GM21367 (cell line): ENCODE measurements around the gene PRSS12.
"Not testable (repeated sequence)": the region's sequence is repeated elsewhere in the genome, so short reads cannot be mapped to it uniquely, and the experiment has no call there.

Experiments used
- ATAC-seq: cut with Tn5 transposase; IDR thresholded peaks from one replicate; pipeline ENCODE4 v1.9.1; 2021; ENCODE audit not compliant: unreplicated experiment

The PRSS12 gene

DNA sequence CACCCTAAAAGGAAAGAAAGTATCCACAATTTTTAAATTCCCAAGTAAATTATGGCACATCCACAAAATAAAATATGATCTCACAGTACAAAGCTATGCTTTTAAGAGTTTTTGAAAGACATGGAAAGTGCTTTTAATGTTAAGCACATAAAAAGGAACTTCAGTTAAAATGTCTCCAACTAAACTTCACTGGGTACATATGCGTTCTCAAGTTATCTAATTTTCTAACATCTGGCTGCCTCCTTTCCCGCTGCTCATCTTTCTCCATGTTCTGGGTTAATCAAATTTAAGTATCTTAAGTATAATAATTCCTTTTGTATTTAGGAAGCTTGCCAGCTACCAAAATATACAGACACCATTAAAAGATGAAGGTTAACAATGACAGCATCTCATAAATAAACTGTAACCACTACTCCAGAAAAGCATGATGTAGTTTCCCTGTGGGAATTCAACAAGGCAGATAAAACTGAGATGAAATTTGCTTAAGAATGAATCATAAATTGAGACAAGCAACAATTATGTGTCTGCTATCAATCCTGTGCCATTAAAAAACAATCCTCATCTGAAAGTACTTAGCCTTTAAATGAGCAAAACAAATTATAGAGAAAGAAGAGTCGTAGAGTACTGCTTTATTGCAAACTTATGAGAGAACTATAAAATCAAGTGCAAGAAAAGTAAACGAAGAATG lies 25.1 kb downstream of the PRSS12 start:
- no peak for ATAC-seq

DNA sequence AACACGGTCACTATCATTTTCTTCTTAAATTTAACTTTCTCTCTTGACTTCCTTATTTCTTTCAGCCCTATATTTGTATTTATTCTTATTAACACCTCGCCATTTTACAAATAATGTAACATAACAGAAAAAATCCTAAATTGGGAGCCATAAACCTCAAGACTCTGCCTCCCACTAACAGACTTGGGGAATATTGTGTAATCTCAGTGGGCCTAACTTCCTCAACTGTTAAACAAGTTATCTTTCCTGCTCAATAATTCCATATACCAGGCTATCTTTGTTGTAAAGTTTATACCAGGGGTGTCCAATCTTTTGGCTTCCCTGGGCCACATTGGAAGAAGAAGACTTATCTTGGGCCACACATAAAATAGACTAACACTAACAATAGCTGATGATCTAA lies 26.2 kb downstream of the PRSS12 start:
- no peak for ATAC-seq

DNA sequence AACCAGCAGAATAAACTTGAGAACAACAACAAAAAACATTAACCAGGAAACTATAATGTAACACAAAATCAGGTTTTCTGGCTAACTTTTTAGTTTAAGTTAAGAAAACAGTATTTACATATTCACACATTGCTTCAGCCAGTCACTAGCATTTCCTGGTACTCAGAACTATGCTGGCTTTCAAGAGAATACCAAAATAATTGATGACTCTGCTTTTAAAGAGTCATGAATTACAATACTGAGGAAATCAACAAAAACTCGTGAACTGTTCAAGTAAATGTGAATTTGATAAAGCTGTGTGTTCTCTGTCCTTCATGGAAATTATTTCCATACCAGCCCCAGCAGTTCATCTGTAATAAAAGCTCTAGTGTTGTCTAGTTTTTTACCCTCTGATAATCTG lies 27.4 kb downstream of the PRSS12 start:
- no peak for ATAC-seq

DNA sequence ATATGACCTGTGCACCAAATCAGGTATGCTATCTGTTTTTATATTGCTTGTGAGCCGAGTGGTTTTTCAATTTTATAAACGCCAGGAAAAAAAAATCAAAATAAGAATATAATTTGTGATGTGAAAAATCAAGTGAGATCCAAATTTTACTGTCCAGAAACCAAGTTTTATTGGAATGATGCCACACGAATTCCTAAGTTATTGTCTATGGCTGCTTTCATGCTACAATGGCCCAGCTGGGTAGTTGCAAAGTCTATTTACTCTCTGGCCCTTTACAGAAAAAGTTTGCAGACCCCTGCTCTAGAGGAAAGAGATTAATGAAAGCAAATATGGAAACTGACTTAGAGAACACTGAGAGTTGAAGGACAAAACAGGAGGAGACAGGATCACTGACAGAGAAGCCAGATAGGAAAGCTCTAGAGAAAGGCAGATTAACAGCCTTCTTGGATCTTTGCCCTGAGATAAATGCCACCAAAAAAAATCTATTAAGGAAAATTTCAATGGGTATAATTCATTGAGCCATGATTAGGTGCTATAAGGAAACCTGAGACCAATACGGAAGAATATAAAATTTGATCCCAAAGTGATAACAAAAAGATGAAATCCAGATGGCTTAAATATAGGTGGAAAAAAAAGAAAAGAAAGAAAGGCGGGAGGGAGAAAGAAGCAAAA lies 29.8 kb downstream of the PRSS12 start:
- ATAC-seq: no peak

DNA sequence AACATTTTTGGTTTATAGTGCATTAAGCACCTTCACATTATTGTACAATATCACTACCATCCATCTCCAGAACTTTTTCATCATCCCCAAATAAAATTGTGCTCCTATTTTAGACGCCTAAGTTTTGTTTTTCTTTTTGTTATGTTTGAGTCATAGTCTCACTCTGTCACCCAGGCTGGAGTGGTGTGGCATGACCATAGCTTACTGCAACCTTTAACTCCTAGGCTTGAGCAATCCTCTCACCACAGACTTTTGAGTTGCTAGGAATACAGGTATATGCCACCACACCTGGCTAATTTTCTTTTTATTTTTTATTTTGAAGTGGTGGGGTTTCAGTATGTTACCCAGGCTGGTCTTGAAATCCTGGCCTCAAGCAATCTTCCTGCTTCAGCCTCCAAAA lies 33.9 kb downstream of the PRSS12 start:
- ATAC-seq: no peak

DNA sequence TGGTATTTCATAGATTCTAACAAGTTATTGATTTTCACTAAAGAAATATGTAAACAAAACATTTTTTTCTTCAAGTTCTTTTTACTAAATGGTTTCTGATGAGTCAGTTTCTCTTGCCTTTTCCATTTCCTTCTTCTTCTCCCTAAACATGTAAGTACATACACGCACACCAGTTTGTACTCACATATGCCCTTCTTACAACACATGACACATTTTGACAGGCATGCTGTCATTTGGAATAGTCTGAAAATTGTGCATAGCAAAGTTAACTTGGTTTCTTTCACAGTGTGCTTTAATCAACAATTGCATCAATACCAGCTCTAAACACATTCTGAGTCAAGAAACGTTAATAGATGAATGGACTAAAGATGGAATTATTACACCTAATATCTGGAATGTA lies 35.1 kb downstream of the PRSS12 start:
- no peak for ATAC-seq

DNA sequence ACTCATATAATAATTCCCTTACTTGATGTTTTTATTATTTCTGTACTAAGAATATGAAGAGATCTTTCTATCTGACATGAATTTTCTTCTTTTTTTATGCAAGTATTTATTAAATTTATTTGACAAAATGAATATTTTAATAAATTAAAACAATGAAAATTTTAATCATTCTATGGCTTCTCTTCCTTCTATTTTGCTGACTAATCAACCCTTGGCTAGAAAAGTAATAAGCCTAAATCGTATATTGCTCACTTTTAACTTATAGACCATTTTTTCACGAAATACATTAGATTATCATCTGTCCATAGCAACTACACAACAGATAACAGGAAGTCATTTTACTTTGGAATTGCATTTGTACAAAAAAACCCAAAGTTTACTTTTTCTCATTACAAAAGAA lies 38.6 kb downstream of the PRSS12 start:
- no peak for ATAC-seq

DNA sequence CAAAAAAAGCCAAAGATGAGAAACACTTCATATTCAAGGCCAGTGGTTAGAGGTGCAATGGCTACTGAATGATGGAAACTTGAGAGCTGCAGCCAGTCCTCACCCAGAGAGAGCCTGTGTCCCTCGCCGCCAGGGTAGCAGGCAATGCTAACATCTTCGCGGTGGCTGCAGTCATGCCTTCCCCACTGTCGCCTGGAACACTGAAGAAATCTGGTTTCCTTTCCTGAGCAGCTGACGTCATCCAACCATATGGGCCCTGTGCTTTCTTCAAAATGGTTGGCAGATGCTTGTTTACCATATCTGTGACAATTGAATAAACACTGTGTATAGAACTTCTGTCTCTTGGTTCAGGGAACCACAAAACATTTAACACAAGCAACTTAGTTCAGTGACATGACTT lies 39.7 kb downstream of the PRSS12 start:
- no peak for ATAC-seq

DNA sequence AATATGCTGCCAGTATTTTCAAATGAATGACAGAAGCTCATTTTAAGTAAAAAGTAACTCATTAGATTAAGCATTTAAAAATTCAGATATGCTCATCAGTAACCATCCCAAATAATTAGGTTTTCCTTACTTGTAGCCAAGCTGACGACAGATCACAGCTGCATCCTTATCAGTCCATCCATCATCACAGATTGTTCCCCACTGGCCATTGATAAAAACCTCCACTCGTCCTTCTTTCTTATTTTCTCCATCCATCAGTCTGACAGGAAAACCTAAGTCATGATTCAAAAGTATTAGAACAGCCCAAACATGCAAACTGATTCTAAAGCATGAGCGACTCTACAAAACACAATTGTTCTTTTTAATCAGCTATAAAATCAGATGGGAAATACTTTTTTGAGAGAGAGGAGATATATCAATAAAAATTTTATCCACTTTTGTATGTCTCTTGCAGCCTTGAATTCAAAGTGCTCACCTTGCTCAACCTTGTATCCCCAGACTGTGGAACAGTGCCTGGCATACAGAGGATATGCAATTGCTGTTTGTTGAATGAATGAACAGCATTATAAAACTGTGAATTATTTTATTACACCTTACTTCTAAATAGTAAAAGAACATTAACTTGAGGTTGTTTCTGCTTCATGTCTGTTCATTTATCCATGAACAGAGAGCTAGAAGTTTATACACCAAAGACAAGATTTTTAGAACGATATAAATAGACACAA lies 44.3 kb downstream of the PRSS12 start:
- no peak for ATAC-seq

DNA sequence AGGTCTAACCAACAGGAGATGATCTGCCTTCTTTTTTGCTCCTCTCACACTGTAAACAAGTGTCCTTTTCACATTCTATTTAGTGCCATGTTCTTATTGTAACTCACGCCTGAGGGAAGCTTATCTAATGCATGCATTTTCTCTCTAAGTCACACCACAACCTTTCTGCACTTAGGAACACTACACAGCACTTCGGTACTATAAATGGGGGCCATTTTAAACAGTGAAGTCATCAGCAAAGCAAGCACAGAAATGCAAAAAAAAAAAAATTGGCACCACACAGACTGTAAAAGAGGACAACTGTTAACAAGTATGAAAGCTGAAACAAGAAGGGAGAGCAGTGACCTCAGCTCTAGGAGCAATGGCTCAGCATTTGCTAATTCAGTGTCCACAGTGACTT lies 45.2 kb downstream of the PRSS12 start:
- ATAC-seq: no peak

DNA sequence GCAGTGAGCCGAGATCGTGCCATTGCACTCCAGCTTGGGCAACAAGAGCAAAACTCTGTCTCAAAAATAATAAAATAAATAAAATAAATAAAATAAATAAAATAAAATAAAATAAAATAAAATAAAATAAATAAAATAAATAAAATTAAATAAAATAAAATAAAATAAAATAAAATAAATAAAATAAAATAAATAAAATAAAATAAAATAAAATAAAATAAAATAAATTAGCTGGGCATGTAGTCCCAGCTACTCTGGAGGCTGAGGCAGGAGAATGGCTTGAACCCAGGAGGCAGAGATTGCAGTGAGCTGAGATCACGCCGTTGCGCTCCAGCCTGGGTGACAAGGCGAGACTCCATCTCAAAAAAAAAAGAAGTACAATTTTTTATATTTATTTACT lies 53.2 kb downstream of the PRSS12 start:
- ATAC-seq: not testable (repeated sequence)

DNA sequence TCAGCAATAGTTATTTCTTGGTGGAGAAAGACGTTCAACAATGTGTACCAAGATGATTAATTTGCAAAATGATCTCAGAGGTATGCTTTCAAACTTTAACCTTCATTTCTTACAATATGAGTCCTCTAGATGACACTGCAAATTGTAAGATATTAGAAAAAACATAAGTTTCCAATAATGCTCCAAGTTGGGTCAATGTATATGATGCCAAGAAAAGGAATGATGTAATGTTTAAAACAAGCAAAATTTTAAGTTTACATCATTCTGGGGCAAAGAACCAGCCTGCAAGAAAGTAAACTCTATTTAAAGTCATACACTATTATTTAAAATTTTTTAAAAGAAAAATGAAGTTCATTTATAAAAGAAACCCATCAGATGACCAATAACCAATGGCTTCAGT lies 56.1 kb downstream of the PRSS12 start:
- no peak for ATAC-seq

DNA sequence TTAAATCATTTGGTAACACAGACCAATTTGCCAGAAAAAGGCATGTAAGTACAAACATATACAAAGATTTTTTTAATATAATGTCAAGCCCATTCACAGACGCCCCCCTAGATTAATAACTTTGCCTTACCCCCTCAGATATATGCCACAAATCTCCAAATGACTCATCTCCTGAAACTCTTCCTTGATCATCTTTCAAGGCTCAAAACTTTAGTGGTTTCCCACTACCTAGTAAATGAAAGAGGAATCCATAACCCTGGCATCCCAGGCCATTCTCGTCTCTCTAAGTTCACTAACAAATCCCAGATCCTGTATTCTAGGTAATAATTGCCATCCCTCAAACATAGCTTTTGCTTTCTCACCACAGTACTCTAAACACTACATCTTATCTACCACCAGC lies 61.9 kb downstream of the PRSS12 start:
- ATAC-seq: no peak

DNA sequence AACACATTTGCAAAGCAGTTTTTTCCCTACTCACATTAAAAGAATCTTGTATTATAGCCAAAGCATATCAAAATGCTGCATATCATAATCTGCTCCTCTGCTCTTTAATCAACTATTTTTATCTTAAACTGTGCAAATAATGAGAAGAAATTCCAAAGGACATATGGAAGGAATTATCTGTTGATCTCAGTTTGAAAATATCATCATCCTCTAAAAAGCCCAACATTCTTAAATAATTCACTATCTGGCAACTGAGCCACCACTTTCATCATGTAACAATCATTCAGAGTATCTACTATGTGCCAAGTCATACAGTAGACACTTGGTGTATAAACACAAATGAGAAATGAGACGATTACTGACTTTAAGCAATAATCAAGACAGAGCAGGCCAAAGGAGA lies 63.0 kb downstream of the PRSS12 start:
- ATAC-seq: no peak

DNA sequence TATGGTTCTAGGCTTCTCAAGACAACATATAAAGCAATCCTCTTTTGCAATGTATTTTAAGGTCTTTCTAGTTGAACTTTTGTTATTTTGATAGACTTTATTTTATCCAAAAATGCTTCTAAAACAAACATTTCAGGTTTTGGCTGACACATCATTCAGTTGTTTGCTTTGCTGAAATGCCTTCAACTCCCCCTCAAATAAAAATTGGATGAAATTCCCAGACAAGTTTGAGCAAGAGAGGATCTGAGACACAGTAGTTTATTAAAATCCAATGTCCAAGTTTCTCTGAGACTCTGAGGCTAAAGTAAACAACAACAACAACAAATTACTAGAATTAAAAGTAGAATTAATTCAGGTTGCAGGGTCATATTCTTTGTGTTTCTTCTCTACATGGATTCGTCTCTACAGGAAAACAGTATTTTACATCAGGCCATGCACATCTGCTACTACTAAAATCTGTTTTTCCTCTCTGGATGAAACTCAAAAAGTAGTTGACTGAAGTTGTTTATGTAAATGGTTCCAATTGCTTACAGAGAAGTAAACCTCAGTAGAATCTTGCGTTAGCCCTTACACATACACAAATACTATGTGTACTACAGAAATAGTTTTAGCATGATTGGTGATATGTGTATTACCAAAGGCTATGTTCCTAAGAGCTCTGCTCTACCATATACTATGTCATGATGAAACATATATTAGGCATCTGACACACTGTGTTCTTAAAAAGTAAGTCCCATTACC lies 64.9 kb downstream of the PRSS12 start:
- ATAC-seq: no peak

DNA sequence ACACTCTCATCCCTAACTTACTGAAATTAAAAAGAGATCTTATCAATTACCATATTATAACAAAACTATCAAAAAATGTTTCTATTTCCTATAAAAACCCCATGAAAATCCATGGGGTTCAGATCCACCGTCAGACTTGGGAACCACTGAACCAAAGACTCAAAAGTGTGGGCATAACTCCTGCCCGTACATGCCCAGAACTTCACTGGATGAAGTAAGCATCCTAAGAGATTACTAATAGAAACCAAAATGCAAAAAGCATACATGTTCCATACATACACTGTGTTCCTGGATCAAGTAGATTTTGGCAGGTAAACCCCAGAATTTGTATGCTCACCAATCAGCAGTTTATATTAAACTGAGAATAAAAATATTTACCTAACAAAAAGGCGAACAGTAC lies 66.1 kb downstream of the PRSS12 start:
- ATAC-seq: no peak

DNA sequence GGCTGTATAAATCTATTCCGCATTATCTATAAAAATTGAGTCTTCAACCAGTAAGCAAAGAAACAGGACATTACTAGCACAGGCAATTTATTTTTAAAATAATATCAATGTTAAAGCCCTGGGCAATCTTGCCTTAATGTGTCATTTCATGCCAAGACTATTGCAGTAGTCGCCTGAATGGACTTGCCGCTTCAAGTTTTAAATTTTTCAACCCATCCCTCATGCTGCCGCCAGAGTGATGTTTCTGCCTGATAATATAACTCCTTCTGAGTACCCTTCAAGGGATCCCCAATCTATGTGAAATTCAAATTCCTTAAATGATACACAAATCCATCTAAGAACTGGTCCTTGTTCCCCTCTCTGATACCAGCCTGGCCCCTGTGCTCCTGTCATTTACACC lies 66.9 kb downstream of the PRSS12 start:
- no peak for ATAC-seq

DNA sequence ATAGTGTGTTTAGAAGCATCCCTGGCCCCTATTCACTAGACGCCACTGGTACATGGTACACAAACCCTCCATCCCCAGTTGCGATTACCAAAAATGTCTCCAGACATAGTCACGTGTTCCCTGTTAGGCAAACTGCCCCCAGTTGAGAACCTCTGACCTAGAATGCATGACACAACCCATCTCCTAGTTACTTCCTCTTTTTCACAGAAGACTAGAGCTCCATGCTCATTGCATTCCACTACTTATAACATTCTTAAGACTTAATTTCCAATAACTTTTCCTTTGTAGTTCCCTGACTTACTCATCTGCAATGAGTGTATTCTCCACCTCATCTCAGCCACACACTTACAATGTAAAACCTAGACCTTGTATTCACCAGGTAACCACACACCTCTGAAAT lies 68.6 kb downstream of the PRSS12 start:
- peak; percentile 65 for ATAC-seq

DNA sequence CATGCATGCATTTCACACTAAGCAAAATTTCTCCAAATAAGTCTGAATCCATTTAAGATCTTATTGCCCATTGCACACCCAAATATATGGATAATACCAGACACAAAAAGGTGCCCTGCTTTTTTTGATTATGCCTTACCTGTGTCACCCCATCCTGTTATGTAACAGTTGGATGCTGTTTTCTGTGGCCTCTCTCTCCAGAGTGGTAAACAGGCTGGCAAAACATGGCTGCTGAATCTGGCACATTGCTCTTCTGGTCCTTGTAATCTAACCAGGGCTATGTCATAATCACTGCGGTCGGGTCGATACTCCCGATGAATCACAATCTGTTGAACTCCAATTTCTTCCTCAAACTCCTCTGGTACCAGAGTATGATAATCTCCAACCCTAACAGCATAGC lies 70.1 kb downstream of the PRSS12 start:
- ATAC-seq: no peak

DNA sequence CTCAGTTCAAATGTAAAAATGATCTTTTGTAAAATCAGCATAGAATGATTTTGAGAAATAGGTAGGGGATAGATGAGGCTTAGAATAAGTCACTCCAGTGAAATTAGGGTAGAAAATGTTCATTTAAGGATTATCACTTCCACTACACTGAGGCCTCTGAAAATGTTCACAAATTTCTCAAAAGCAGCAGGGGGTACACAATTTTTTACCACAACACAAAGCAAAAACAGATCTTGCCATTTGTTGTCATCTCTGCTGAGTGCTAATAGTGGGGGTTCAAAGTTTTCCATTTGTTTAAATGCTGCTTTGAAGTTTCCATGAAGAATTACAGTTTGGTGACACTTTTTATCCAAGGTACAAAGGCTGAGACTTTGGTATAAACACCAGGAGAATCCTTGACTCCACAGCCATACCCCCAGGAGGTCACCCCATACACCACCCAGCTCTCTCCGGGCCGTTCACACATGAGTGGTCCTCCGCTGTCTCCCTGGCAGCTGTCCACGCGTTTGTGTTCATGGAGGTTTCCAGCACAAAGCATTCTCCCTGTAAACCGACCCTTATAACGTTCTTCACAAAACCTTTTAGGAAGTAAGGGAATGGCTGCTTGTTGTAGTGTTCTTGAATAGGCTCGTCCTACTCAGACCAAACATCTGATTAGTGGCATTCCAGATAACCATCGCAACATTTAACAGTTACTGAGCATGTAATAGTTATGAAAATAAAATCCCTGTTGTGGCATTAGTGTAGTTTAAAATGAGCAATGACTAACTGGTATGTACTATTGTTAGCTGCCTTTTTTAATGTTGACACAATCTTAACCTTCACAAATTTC lies 71.0 kb downstream of the PRSS12 start:
- ATAC-seq: no peak
